Right cardiac atrium (tissue), 5 donors: Measurements from ENCODE around the gene USP25. TPM values are rescaled to one million over a fixed set of nuclear protein-coding genes. Genes with fewer than 3 reads are reported as not detected.

ENCODE experiments used
- ATAC-seq, 2 donors: fragments of 200-7000 bp; cut with Tn5 transposase; one replicate each; pipeline versions ENCODE4 v1.8.0 to v1.9.1; 2020; ENCODE audit warnings: moderate library complexity in 2 of 2, mild to moderate bottlenecking in 1 of 2
- DNase-seq, 3 donors: peaks; one replicate each; pipeline ENCODE4 v3.0.0-alpha.2; 2020
- H3K27ac ChIP-seq: one replicate; pipeline ENCODE4 v1.5.1; 2013; ENCODE audit warnings: mild to moderate bottlenecking, low read length, control low read depth, moderate library complexity
- H3K27me3 ChIP-seq: one replicate; pipeline ENCODE4 v1.6.1; 2013; ENCODE audit not compliant: control insufficient read depth, insufficient read depth
- H3K4me1 ChIP-seq: one replicate; pipeline ENCODE4 v1.6.1; 2013; ENCODE audit warnings: low read length; ENCODE audit not compliant: control insufficient read depth, insufficient read depth
- H3K4me3 ChIP-seq: one replicate; pipeline ENCODE4 v1.5.1; 2013; ENCODE audit warnings: low read length, control low read depth
- H3K9me3 ChIP-seq: one replicate; pipeline ENCODE4 v1.6.1; 2013; ENCODE audit warnings: low read length; ENCODE audit not compliant: control insufficient read depth
- WGBS: extraction: QIAGEN DNeasy Blood & Tissue Kit; methylation state at CpG from one replicate; pipeline ENCODE4 v1.1.7; 2013; 5-methylcytosine and 5-hydroxymethylcytosine counted together
- intact Hi-C, 4 donors: fragments of 100-400 bp; cut with DNase I; formaldehyde crosslinking; loops; one replicate each; pipeline versions ENCODE4 v1.11.0 to v1.14.0; 2022 to 2023
- polyA plus RNA-seq: library from polyadenylated mRNA; stranded (reverse); fragments of 200-250 nt; gene quantifications from one replicate; pipeline ENCODE4 v1.2.3, GENCODE V29; 2013
- total RNA-seq, 4 donors: library from RNA; stranded (reverse); fragmentation: NEBNext Ultra II Directional; extraction: Animal tissue kit (Norgen Biotek cat#: 25700); gene quantifications; one replicate each; pipeline ENCODE4 v1.2.1, GENCODE V29; 2021
- donor health status: healthy with polysubstance abuse.
- donor health status: DM: no; HTN: yes; CAD: no.
- donor health status: DM: no; HTN: no; CAD: no.
- donor health status: DM: no; HTN: yes; CAD: no; lungs with severe emphysema.
- donor health status: DM: yes; HTN: yes; CAD: no.

USP25 gene
- total and polyA plus RNA-seq, 5 donors = 31.5 to 60.6 (median 48.7) TPM

DNA sequence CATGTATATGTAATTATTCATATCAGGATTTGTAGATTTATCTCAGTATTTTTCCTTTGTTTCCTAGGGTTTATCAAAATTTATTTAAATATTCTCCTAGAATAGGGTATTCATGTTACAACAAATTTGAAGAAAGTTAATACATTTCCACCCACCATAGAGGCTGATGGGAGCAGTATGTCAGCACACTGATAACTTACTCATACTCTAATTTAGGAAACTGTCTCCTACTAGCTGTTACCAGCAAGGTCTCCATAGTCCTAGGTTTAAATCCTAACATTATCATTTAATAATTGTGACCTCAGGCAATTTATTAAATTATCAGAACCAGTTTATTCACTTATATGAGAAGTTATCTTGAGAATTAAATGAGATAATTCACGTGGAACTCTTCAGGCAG lies 127.0 kb downstream of the USP25 start:
- no peaks in the 10 kb centered on the region for H3K9me3 ChIP-seq
- DNase-seq (no peak), ATAC-seq (no peak)
- H3K27ac ChIP-seq = no peak overlapping the region
- no peaks in the 10 kb centered on the region for H3K27me3 ChIP-seq
- intact Hi-C loops = no loop called here
- H3K4me3 ChIP-seq = no peak overlapping the region
- WGBS = 88% methylated on average over 1 of the region's 1 CpG
- no peaks in the 10 kb centered on the region for H3K4me1 ChIP-seq

DNA sequence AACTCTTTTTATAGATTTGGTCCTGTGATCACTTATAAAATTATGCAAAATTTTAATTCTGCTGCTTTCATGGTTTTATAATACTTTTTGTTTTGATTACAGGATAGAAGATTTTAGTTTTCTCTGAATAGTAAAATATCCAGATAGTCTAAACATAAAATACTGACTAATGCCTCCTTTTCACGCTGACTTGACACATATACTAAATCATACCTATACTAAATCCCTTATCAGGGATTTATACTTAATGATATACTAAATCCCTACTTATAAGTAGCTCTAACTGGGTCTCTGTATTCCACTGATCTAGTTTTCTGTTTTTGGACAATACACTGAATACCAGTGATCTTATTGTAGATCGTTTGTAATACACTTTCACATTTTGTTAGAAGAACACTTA lies 128.0 kb downstream of the USP25 start:
- Histone ChIP-seq H3K4me3 (no peak overlapping the region), H3K4me1 (no peaks in the 10 kb centered on the region), H3K9me3 (no peaks in the 10 kb centered on the region), H3K27me3 (no peaks in the 10 kb centered on the region), H3K27ac (no peak overlapping the region)
- 52% methylated on average over 2 of the region's 2 CpGs for WGBS
- DNase-seq (no peak), ATAC-seq (no peak)
- intact Hi-C loops = no loop called here

DNA sequence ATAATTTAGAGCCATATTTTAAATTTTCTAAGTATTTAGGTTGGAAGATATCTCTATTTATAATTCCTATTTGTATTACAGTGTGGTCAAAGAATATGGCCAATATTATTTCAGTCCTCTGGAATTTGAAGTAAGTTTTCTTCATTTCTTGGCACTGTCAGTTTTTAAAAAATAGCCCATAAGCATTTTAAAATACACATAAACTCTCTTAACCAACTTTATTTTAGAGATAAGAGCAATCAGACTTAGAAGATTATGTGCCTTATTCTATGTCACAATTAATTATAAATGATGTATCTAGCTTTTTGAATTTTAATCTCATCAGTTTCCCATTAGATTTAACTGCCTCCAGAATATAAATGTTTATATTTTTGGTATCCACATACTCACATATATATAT lies 130.8 kb downstream of the USP25 start:
- Histone ChIP-seq H3K9me3 (no peaks in the 10 kb centered on the region), H3K4me1 (no peaks in the 10 kb centered on the region), H3K27ac (no peak overlapping the region), H3K4me3 (no peak overlapping the region), H3K27me3 (no peaks in the 10 kb centered on the region)
- no peak for ATAC-seq
- intact Hi-C loops = no loop called here
- DNase-seq = no peak

DNA sequence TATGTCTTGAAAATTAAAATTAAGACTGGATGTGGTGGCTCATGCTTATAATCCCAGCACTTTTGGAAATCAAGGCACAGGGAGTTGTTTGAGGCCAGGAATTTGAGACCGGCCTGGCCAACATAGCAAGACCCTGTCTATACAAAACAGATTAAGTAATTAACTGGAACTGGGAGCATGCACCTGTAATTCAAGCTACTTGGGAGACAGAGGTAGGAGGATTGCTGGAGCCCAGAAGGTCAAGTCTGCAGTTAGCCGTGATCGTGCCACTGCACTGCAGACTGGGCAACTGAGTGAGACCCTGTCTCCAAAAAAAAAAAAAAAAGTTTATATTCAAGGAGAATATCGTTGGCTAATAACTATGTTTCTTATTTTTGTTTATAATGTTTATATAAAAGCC lies 139.2 kb downstream of the USP25 start:
- WGBS = 97% methylated on average over 4 of the region's 4 CpGs
- no peak for ATAC-seq
- intact Hi-C loops = no loop called here
- no peak overlapping the region for H3K27ac ChIP-seq
- H3K4me3 ChIP-seq = no peak overlapping the region
- DNase-seq = no peak
- H3K4me1 ChIP-seq = no peaks in the 10 kb centered on the region
- H3K27me3 ChIP-seq = no peaks in the 10 kb centered on the region
- no peaks in the 10 kb centered on the region for H3K9me3 ChIP-seq

DNA sequence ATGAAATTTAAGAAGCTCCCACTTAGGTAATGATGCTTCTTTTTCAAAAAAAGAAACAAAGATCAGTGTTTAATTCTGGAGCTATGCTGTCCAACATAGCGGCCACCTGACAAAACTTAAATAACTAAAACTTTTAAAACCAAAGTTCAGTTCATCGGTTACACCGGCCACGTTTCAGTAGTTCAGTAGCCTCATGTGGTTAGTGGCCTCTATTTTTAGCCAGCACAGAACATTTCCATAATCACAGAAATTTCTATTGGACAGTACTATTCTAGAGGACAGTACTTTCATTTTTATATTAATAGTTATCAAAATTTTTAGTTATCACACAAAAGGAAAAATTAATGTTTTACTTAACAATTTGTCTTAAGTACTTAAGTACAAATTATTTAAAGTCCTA lies 141.0 kb downstream of the USP25 start:
- 90% methylated on average over 4 of the region's 4 CpGs for WGBS
- Histone ChIP-seq H3K4me3 (no peak overlapping the region), H3K4me1 (no peaks in the 10 kb centered on the region), H3K27me3 (no peaks in the 10 kb centered on the region), H3K27ac (no peak overlapping the region), H3K9me3 (no peaks in the 10 kb centered on the region)
- no peak for ATAC-seq
- intact Hi-C loops = no loop called here
- no peak for DNase-seq

DNA sequence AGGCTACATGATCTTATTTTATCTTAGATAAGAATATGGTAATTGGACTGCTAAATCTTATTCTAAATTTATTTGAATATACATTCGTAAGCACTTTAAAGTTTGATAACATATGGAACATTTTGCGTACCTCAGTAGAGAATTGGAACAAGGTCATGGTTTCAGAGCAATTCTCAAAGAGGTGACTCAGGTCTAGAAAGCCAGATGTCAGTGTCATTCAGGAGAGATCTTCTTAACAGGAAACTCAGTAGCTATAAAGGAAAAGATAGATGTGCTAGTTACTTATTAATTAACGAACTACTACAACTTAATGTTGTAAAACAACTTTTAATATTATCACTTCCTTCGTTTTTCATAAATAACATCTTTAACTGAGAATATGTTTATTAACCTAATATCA lies 142.5 kb downstream of the USP25 start:
- no peak for ATAC-seq
- intact Hi-C loops = no loop called here
- H3K4me3 ChIP-seq = no peak overlapping the region

DNA sequence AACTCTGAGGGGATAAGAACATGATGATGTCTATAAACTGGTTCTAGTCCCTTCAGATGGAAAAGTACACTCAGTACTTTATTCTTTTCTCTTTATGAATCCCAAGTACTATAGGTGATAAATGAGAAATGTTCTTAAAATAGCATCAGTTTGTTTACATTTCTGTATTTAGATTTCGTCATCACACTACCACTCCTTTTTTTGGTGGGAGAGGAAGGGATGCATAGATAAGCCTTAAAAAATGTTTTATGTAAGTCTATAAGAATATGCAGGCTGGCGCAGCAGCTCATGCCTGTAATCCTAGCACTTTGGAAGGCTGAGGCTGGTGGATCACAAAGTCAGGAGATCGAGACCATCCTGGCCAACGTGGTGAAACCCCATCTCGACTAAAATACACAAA lies 144.8 kb downstream of the USP25 start:
- no peak for ATAC-seq
- Histone ChIP-seq H3K27ac (no peak overlapping the region), H3K4me3 (no peak overlapping the region), H3K9me3 (no peaks in the 10 kb centered on the region), H3K27me3 (no peaks in the 10 kb centered on the region), H3K4me1 (no peaks in the 10 kb centered on the region)
- 93% methylated on average over 5 of the region's 5 CpGs for WGBS
- no peak for DNase-seq
- intact Hi-C loops = no loop called here

More for the DNA sequence above, 142.5 kb downstream of the USP25 start:
- no peak for DNase-seq
- H3K9me3 ChIP-seq = no peaks in the 10 kb centered on the region
- no peaks in the 10 kb centered on the region for H3K4me1 ChIP-seq
- H3K27ac ChIP-seq = no peak overlapping the region
- 95% methylated on average over 4 of the region's 4 CpGs for WGBS
- no peaks in the 10 kb centered on the region for H3K27me3 ChIP-seq

DNA sequence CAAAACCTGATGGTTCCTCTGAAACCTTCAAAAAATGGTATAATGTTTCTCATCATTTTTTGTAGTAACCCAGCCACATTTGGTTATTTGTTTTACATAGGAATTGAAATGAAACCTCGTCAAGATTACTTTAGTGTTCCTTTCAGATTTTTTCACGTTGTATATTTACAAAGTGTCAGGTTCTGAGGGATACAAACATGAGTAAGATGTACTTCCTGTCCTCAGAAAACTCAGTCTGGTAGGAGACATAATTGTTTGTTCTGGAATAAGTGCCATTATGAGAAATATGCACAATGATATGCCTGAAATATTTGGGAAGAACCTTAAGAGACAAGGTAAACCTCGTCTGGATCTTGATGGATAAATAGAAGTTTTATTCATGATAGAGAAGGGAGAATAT lies 145.5 kb downstream of the USP25 start:
- Histone ChIP-seq H3K27ac (no peak overlapping the region), H3K27me3 (no peaks in the 10 kb centered on the region), H3K9me3 (no peaks in the 10 kb centered on the region), H3K4me1 (no peaks in the 10 kb centered on the region), H3K4me3 (no peak overlapping the region)
- intact Hi-C loops = no loop called here
- WGBS = 91% methylated on average over 3 of the region's 3 CpGs
- no peak for ATAC-seq
- DNase-seq = no peak

DNA sequence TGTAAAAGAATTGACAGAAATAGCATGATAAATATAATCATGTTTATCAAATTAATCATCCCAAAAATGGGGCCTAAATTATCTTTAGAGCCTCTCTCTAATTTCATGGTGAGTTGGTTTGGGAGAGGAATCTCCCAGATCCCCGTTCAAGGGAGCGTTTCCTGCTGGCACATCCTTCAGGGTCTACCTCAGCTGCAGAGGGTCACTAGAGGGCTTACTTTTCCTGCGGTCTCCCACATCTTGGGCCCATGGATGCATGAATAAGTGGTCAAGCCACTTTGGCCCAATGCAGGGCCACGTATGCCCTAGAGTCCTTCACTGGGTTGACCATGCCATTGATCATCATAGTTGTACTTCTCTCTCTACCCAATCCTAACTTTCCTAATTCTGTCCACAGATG lies 164.1 kb downstream of the USP25 start:
- intact Hi-C loops = no loop called here

DNA sequence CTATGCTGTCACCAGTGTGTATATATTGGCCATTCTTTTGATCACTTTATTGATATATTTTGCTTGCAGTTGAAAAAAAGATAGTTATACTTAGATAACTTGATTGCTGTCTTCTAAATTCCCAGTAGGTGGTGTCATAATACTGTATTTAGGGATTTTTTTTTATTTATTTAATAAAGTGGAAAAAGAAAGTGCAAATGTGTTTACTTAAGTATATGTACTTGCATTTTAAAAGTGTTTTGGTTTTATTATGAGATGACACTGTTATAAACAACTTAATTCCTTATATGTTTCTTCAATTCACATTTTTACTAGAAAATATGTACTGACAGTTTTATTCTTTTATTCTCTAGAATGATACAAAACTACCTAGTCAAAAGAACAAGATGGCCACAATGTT lies 164.8 kb downstream of the USP25 start:
- no peaks in the 10 kb centered on the region for H3K27me3 ChIP-seq
- no peak overlapping the region for H3K4me3 ChIP-seq
- ATAC-seq = no peak
- intact Hi-C loops = no loop called here
- H3K27ac ChIP-seq = no peak overlapping the region
- no peaks in the 10 kb centered on the region for H3K4me1 ChIP-seq
- H3K9me3 ChIP-seq = no peaks in the 10 kb centered on the region
- no peak for DNase-seq

More for the DNA sequence above, 164.1 kb downstream of the USP25 start:
- H3K4me1 ChIP-seq = no peaks in the 10 kb centered on the region
- no peaks in the 10 kb centered on the region for H3K27me3 ChIP-seq
- no peak for ATAC-seq
- H3K27ac ChIP-seq = no peak overlapping the region
- H3K9me3 ChIP-seq = no peaks in the 10 kb centered on the region
- no peak overlapping the region for H3K4me3 ChIP-seq
- no peak for DNase-seq
- 82% methylated on average over 4 of the region's 4 CpGs for WGBS

DNA sequence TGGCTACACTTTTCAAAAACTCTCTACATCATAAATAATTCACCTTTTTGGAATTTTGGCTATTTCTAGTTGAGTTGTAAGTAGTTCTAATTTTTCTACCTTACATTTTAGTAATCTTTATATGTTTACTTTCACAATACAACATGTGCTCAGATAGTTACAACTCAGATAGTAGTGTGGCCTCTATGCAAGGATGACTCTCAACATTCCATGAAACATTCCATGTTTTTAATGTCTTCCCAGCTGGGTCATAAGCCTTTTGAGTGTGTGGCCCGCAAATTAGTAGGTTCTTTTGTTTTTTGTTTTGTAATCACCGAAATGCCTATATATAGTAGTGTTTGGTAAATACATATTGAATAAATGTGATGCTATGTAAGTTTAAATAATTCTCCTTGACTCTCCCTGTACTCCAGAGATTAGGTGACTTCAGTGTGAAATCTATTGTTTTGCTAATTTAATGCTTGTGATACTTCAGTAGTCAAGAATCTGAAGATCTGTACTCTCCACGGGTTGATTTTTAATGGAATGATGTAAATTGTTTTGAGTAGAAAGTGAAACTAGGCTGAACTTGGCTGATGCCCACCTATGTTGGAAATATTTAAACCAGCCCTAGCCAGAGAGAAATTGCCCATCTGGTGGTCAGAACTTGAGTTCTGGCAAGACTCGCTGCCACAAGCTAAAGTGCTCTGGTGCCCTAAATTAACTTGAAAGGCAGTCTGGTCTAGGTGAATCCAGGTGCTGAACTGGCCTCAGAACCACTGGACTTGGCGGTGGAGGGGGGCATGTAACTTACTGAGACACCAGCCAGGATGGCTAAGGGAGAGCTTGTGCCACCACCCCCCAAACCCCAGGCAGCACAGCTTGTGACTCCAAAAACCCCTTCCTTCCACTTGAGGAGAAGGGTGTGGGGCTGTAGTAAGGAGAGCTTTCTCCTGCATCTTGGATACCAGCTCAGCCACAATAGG lies 165.6 kb downstream of the USP25 start:
- H3K4me1 ChIP-seq = no peaks in the 10 kb centered on the region
- no peaks in the 10 kb centered on the region for H3K9me3 ChIP-seq
- H3K27ac ChIP-seq = no peak overlapping the region
- ATAC-seq (peak in 1 of 2 donors; percentile 25), DNase-seq (no peak)
- 79% methylated on average over 5 of the region's 5 CpGs for WGBS
- intact Hi-C loops = no loop called here
- no peaks in the 10 kb centered on the region for H3K27me3 ChIP-seq
- no peak overlapping the region for H3K4me3 ChIP-seq

DNA sequence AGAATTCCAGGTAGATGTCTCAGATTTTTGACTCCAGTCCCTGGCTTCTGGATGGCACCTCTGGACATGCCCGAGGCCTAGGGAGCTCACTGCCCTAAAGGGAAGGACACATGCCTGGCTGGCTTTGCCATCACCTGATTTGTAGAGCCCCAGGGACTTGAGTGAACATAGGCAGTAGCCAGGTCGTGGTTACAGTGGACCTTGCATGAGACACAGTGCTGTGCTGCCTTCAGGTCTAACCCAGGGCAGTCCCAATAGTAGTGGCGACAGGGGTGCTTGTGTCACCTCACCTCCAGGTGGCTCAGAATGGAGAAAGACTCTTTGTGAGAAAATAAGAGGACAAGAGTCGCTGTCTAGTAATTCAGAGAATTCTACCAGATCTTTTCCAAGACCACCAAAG lies 166.7 kb downstream of the USP25 start:
- ATAC-seq (peak in 1 of 2 donors; percentile 26), DNase-seq (no peak)
- H3K27me3 ChIP-seq = no peaks in the 10 kb centered on the region
- 95% methylated on average over 4 of the region's 4 CpGs for WGBS
- no peaks in the 10 kb centered on the region for H3K9me3 ChIP-seq
- no peak overlapping the region for H3K4me3 ChIP-seq
- H3K27ac ChIP-seq = no peak overlapping the region
- intact Hi-C loops = no loop called here
- no peaks in the 10 kb centered on the region for H3K4me1 ChIP-seq
